ENCODE results near the gene STAC.
"Not testable (repeated sequence)": the region's sequence is repeated elsewhere in the genome, so short reads cannot be mapped to it uniquely, and the experiment has no call there.

Gene STAC

GRCh38 chr3:36560685-36561084 is 180.4 kb downstream of the STAC start:
- DNase-seq (ENCODE audit: extremely low spot score, insufficient read length, low read depth), result no peak
- no peak for FAIRE-seq

GRCh38 chr3:36561601-36562000 is 181.3 kb downstream of the STAC start:
- FAIRE-seq, result no peak
- DNase-seq (ENCODE audit: extremely low spot score, insufficient read length, low read depth), result no peak

GRCh38 chr3:36562945-36563344 is 182.6 kb downstream of the STAC start:
- FAIRE-seq, result no peak

GRCh38 chr3:36575241-36575640 is 194.9 kb downstream of the STAC start:
- DNase-seq (ENCODE audit: extremely low spot score, insufficient read length, low read depth), result no peak
- no peak for FAIRE-seq

More at GRCh38 chr3:36562945-36563344, 182.6 kb downstream of the STAC start:
- DNase-seq (ENCODE audit: extremely low spot score, insufficient read length, low read depth), result no peak

- not testable (repeated sequence) for FAIRE-seq; DNase-seq (ENCODE audit: extremely low spot score, insufficient read length, low read depth)
These were observed 198.1 kb downstream of the STAC start for GRCh38 chr3:36578418-36578817.

GRCh38 chr3:36579746-36580145 is 199.4 kb downstream of the STAC start:
- DNase-seq (ENCODE audit: extremely low spot score, insufficient read length, low read depth) (no peak), FAIRE-seq (no peak)

- DNase-seq (ENCODE audit: extremely low spot score, insufficient read length, low read depth) (no peak), FAIRE-seq (no peak)
These were observed 200.4 kb downstream of the STAC start for GRCh38 chr3:36580716-36581115.

GRCh38 chr3:36591959-36592358 is 211.7 kb downstream of the STAC start:
- no peak for FAIRE-seq
- no peak for DNase-seq (ENCODE audit: extremely low spot score, insufficient read length, low read depth)

GRCh38 chr3:36595511-36595910 is 215.2 kb downstream of the STAC start:
- DNase-seq (ENCODE audit: extremely low spot score, insufficient read length, low read depth) (no peak), FAIRE-seq (no peak)

GRCh38 chr3:36596419-36596818 is 216.1 kb downstream of the STAC start:
- FAIRE-seq, result no peak

GRCh38 chr3:36597422-36597821 is 217.1 kb downstream of the STAC start:
- DNase-seq (ENCODE audit: extremely low spot score, insufficient read length, low read depth) (no peak), FAIRE-seq (no peak)

More at GRCh38 chr3:36596419-36596818, 216.1 kb downstream of the STAC start:
- DNase-seq (ENCODE audit: extremely low spot score, insufficient read length, low read depth), result no peak

Data from GM18507 (cell line).